ENCODE measurements around the gene VSIG10L2.

- TF ChIP-seq, protein P1, sequence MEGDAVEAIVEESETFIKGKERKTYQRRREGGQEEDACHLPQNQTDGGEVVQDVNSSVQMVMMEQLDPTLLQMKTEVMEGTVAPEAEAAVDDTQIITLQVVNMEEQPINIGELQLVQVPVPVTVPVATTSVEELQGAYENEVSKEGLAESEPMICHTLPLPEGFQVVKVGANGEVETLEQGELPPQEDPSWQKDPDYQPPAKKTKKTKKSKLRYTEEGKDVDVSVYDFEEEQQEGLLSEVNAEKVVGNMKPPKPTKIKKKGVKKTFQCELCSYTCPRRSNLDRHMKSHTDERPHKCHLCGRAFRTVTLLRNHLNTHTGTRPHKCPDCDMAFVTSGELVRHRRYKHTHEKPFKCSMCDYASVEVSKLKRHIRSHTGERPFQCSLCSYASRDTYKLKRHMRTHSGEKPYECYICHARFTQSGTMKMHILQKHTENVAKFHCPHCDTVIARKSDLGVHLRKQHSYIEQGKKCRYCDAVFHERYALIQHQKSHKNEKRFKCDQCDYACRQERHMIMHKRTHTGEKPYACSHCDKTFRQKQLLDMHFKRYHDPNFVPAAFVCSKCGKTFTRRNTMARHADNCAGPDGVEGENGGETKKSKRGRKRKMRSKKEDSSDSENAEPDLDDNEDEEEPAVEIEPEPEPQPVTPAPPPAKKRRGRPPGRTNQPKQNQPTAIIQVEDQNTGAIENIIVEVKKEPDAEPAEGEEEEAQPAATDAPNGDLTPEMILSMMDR (IDR thresholded peaks at IDR 0.05) = no peak
- TF ChIP-seq POLR2A (IDR thresholded peaks at IDR 0.05) = no peak
These were observed 14.7 kb upstream of the VSIG10L2 start for GRCh38 chr11:125931116-125931515.
